NCI-H345 (cell line): ENCODE measurements around the gene ZSCAN5C.
"Not testable (repeated sequence)": the region's sequence is repeated elsewhere in the genome, so short reads cannot be mapped to it uniquely, and the experiment has no call there.

Source experiments
- DNase-seq: peaks from one replicate; lab custom pipeline; 2025; lab: John Stamatoyannopoulos, UW

The ZSCAN5C gene

DNA sequence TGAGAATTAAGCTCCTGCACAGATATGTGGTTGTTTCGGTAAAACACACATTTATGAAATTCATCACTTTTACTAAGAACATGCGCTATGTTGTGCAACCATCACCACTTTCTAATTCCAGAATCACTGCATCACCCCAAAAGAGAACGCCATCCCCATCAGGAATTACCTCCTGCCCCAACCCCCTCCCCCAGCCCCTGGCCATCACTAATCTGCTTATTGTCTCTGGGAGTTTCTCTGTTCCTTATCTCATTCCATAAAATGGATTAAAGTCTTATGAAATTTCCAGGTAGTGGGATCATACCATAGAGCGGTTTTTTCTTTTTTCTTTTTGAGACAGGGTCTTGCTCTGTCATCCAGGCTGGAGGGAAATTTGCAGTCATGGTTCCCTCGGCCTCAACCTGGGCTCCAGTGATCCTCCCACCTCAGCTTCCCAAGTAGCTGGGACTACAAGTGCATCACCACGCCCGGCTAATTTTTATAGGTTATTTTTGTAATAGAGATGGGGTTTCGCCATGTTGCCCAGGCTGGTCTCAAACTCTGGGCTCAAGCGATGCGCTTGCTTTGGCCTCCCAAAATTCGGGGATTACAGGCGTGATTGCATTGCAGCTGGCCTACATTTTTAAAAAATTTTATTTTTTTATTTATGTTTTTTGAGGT lies 8.0 kb upstream of the ZSCAN5C start:
- no peak for DNase-seq

GRCh38 chr19:56197646-56198045 lies 4.4 kb upstream of the ZSCAN5C start, which contains the start of gene ZSCAN5B:
TSS of gene ZSCAN5B (minus strand) at chr19:56197783. CDS start at chr19:56193052, 4,731 bp downstream.
- not testable (repeated sequence) for DNase-seq

- DNase-seq, result no peak
These were observed 2.4 kb upstream of the ZSCAN5C start for GRCh38 chr19:56199687-56200086.

DNA sequence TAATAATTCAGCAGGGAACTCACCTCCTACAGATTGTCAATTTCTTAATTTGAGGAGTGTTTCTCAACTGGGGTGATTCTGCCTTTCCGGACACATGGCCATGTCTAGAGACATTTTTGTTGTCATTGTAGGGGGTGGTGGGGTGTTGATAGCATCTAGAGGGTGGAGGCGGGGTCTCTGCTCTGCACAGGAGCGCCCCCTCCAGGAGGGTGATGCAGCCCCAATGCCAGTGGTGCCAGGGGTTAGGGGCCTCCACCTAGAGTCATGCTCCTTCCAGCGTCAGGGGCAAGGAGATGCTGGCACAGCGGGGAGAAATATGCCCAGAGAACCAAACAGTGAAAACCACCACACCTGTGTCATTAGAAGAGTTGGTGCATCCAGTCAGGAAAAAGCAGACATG lies 5.5 kb downstream of the ZSCAN5C start:
- not testable (repeated sequence) for DNase-seq

DNA sequence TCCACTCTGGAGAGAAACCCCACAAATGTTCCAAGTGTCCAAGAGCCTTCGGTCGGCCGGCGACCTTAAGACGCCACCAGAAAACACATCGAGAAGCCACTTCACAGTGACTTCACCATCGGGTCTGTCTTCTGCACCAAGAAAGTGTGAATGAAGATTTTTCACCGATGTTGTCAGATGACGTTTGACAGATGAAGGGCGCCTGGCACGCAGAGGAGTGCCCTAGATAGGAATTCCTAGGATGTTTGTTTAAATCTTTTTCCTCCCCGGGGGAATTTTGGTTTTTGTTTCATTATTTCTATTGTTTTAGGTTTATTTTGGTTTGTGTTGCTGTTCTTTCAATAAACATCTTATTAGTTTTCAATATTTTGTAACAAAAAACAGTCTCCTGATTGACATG lies 7.0 kb downstream of the ZSCAN5C start:
- no peak for DNase-seq

DNA sequence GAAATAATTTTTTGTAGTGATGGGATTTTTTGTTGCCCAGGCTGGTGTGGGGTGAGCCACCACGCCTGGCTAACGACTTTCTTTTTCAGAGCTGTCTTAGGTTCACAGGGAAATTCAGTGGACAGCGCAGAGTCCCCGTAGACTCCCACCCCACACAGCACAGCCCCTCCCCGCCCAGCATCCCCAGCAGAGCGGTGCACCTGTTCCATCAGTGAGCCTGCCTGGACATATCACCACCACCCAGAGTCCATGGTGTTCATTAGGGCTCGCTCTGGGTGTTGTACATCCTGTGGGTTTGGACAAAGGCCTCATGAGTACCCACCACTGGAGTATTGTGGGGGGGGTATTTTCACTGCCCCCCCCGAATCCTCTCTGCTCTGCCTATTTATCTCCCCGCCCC lies 8.0 kb downstream of the ZSCAN5C start:
- not testable (repeated sequence) for DNase-seq

DNA sequence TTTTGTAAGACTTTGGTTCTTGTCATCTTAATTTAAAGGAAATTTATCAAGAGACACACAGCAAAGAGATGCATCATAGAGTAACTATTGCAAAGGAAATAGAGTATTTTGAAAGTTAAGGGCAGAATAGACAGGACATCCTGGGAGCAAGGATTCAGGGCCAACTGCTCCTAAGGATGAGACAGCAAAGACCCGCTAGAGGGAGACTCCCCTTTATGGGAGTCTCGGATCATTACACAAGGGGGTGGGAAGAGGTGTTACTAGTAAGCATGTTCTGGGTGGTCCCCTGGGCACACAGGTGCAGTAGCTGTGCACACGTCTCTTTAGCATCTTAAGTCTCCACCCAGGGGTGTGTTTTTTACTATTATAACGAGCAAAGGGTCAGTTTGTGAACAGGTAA lies 9.6 kb downstream of the ZSCAN5C start:
- DNase-seq, result no peak

GRCh38 chr19:56217039-56217949 lies 15.2 kb downstream of the ZSCAN5C start:
- DNase-seq, result no peak

DNA sequence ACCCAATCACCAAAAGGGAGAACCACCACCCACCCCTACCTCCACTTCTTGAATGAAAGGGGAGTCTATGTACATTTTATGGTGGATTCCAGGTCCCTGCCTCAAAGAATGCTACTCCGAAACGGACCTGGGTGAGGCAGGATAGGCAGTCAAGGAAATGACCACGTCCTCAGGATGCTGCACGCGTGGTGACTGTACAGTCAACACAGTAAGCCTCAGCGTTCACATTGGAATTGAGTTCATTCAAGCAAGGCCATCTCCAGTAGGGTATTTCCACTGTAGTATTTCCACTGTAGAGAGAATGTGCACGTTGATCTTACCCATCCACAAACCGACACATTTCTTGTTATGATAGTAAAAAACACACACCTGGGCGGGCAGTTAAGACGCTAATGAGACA lies 16.9 kb downstream of the ZSCAN5C start:
- no peak for DNase-seq

DNA sequence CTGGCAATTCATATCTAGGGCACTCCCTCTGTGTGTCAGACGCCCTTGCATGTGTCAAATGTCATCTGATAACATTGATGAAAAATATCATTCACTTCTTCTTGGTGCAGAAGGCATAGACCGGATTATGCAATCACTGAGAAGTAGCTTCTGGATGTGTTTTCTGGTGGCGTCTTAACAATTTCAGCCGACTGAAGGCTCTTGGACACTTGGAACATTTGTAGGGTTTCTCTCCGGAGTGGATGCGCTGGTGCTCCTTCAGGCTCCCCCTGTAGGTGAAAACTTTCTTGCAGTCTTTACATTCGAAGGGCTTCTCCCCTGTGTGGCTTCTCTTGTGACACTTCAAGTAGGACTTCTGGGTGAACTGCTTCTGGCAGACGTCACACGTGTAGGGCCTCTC lies 19.4 kb downstream of the ZSCAN5C start:
- not testable (repeated sequence) for DNase-seq

DNA sequence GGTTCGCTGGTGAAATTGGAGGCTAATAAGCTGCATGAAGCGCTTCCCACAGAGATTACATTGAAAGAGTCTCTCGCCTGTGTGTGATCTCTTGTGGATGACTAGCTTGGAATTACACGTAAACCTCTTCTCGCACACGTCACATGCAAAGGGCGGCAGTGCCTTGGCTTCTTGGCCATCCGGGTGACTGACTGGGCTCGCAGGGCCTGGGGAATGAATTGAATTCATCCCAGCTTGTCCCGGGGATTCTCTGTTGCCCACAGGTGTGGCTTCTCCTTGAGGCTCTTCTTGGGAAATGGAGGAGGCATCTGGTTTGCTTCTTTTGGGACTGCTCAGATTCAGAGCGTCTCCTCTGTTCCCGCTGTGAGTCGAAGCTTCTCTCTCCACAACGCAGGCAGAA lies 19.8 kb downstream of the ZSCAN5C start:
- no peak for DNase-seq

DNA sequence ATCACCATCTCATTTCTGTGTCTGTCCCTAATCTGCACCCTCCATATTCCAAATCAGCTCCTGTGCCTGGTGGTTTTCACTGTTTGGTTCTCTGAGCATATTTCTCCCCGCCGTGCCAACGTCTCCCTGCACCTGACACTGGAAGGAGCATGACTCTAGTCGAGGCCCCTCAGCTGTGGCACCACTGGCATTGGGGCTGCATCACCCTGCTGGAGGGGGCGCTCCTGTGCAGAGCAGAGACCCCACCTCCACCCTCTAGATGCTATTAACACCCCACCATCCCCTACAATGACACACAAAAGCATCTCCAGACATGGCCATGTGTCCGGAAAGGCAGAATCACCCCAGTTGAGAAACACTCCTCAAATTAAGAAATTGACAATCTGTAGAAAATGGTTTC lies 20.8 kb downstream of the ZSCAN5C start:
- DNase-seq, result no peak

DNA sequence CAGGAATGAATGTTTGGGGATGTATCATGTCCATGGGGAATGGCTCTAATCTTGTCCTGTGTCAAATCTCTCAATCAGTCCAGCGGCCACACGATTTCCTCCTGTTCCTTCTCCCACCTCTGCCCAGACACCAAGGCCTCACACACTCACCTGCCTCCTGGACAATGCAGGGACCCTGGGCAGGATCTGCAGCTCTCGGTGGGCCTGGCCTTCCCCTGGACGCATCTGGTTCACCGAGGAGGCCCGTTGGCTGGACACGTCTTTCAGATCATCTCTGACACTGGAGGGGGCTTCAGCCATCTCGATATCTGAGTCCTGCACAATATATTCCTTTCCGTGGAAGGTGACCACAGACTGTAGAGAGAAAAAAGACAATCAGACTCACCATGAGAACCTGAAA lies 21.4 kb downstream of the ZSCAN5C start:
- DNase-seq, result no peak

DNA sequence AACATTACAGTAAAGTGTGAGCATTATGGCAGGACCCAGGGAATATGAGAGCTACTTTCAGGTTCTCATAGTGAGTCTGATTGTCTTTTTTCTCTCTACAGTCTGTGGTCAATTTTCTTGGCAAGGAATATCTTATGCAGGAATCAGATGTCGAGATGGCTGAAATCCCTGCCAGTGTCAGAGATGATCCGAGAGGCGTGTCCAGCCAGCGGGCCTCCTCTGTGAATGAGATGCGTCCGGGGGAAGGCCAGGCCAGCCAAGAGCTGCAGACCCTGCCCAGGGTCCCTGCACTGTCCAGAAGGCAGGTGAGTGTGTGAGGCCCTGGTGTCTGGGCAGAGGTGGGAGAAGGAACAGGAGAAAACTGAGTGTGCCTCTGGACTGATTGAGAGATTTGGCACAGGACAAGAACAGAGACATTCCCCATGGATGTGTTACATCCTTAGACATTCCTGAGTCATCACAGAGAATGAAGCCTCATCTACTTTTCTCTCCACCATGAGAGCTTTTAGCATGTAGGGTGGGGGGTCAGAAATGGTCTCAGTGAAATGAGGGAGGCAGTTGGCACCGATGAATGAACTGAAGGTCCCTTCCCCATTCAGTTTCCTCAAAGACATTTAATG lies 43.2 kb downstream of the ZSCAN5C start:
- no peak for DNase-seq

DNA sequence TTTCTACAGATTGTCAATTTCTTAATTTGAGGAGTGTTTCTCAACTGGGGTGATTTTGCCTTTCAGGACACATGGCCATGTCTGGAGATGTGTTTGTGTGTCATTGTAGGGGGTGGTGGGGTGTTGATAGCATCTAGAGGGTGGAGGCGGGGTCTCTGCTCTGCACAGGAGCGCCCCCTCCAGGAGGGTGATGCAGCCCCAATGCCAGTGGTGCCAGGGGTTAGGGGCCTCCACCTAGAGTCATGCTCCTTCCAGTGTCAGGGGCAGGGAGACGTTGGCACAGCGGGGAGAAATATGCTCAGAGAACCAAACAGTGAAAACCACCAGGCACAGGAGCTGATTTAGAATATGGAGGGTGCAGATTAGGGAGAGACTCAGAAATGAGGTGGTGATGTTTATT lies 43.7 kb downstream of the ZSCAN5C start:
- not testable (repeated sequence) for DNase-seq

- DNase-seq, result not testable (repeated sequence)
These were observed 46.8 kb downstream of the ZSCAN5C start for GRCh38 chr19:56248736-56249338.

- peak; percentile 28 for DNase-seq
These were observed 50.8 kb downstream of the ZSCAN5C start for GRCh38 chr19:56252699-56253422.

DNA sequence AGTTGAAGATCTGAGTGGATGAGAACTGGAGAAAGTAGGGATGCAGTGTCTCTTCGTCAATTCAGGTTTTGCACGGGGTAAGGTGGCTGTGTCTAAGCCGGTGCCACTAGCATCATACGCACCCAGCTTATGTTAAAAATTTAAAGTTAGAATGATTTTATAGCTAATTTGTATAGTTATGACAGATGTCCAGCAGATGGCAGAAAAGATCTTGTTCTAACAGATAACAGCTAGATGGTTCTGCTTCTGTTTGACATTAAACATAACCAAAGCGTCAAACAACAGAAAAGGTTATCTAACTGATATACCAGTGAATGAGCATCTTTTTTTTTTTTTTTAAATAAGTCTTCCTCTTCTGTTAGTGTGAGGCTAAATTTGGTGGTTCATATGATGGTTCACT lies 51.7 kb downstream of the ZSCAN5C start:
- DNase-seq, result peak; percentile 42

DNA sequence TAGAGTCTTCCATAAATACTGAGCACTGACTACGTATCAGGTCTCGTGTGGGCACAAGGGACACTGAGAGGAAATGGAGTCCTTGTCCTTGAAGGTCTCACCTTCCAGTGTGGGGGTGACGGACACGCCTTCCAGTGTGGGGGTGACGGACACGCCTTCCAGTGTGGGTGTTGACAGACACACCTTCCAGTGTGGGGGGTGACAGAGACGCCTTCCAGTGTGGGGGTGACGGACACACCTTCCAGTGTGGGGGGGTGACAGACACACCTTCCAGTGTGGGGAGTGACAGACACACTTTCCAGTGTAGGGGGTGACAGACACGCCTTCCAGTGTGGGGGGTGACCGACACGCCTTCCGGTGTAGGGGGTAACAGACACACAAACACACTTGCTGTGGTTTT lies 56.2 kb downstream of the ZSCAN5C start:
- DNase-seq, result no peak
